H9 (cell line): Measurements from ENCODE around the gene CFAP298. TPM values are rescaled to one million over a fixed set of nuclear protein-coding genes. Genes with fewer than 3 reads are reported as not detected.

Source experiments
- DNase-seq: peaks from one replicate; pipeline ENCODE4 v3.0.0-alpha.2; 2017
- H2AFZ ChIP-seq: one replicate; pipeline ENCODE4 v1.6.1; 2013; ENCODE audit warnings: mild to moderate bottlenecking, low read length, control low read depth, moderate library complexity
- H2AK5ac ChIP-seq: 2 replicates; pipeline ENCODE4 v1.6.1; 2013; ENCODE audit warnings: low read length, control low read depth, mixed read lengths; ENCODE audit not compliant: insufficient read length
- H2BK120ac ChIP-seq: one replicate; pipeline ENCODE4 v1.6.1; 2013; ENCODE audit warnings: low read depth, mild to moderate bottlenecking, low read length, control low read depth, inconsistent platforms; ENCODE audit not compliant: poor library complexity, severe bottlenecking
- H2BK12ac ChIP-seq: 2 replicates; pipeline ENCODE4 v1.6.1; 2013; ENCODE audit warnings: low read length, control low read depth, mixed read lengths, low read depth; ENCODE audit not compliant: insufficient read length
- H2BK15ac ChIP-seq: 2 replicates; pipeline ENCODE4 v1.6.1; 2013; ENCODE audit warnings: low read depth, low read length, control low read depth
- H2BK20ac ChIP-seq: one replicate; pipeline ENCODE4 v1.6.1; 2013; ENCODE audit warnings: low read depth, mild to moderate bottlenecking, low read length, control low read depth, inconsistent platforms; ENCODE audit not compliant: poor library complexity, severe bottlenecking
- H2BK5ac ChIP-seq: 2 replicates; pipeline ENCODE4 v1.6.1; 2013; ENCODE audit warnings: low read length, control low read depth, mixed read lengths; ENCODE audit not compliant: insufficient read length
- H3K14ac ChIP-seq: 2 replicates; pipeline ENCODE4 v1.6.1; 2013; ENCODE audit warnings: low read length, control low read depth; ENCODE audit not compliant: insufficient read depth
- H3K18ac ChIP-seq: 2 replicates; pipeline ENCODE4 v1.6.1; 2013; ENCODE audit warnings: low read depth, mild to moderate bottlenecking, mixed read lengths, low read length, control low read depth; ENCODE audit not compliant: insufficient read length
- H3K23ac ChIP-seq: 2 replicates; pipeline ENCODE4 v1.6.1; 2013; ENCODE audit warnings: low read length, control low read depth, mixed read lengths, low read depth; ENCODE audit not compliant: insufficient read length
- H3K23me2 ChIP-seq: 2 replicates; pipeline ENCODE4 v1.6.1; 2013; ENCODE audit warnings: low read depth, mild to moderate bottlenecking, mixed read lengths, low read length, control low read depth; ENCODE audit not compliant: insufficient read length, poor library complexity, severe bottlenecking
- H3K27ac ChIP-seq: 2 replicates; pipeline ENCODE4 v1.5.1; 2013; ENCODE audit warnings: low read length, control low read depth, mixed read lengths, low read depth; ENCODE audit not compliant: insufficient read length
- H3K27me3 ChIP-seq: 2 replicates; pipeline ENCODE4 v1.6.1; 2013; ENCODE audit warnings: low read length, control low read depth, inconsistent platforms; ENCODE audit not compliant: insufficient read depth
- H3K4ac ChIP-seq: 2 replicates; pipeline ENCODE4 v1.6.1; 2013; ENCODE audit warnings: low read depth, mild to moderate bottlenecking, control low read depth, inconsistent platforms, low read length, moderate library complexity
- H3K4me1 ChIP-seq: 2 replicates; pipeline ENCODE4 v1.6.1; 2013; ENCODE audit warnings: low read length, control low read depth, inconsistent platforms; ENCODE audit not compliant: insufficient read depth
- H3K4me2 ChIP-seq: 2 replicates; pipeline ENCODE4 v1.6.1; 2013; ENCODE audit warnings: low read length, control low read depth, mixed read lengths; ENCODE audit not compliant: insufficient read length, insufficient read depth
- H3K56ac ChIP-seq: 2 replicates; pipeline ENCODE4 v1.6.1; 2013; ENCODE audit warnings: low read depth, mild to moderate bottlenecking, mixed read lengths, low read length, control low read depth; ENCODE audit not compliant: insufficient read length
- H3K79me1 ChIP-seq: 2 replicates; pipeline ENCODE4 v1.6.1; 2013; ENCODE audit warnings: low read depth, mild to moderate bottlenecking, moderate library complexity, low read length, control low read depth, inconsistent platforms; ENCODE audit not compliant: insufficient read depth, poor library complexity, severe bottlenecking
- H3K79me2 ChIP-seq: 2 replicates; pipeline ENCODE4 v1.6.1; 2013; ENCODE audit warnings: low read length, control low read depth, inconsistent platforms; ENCODE audit not compliant: insufficient read depth
- H3K9ac ChIP-seq: 2 replicates; pipeline ENCODE4 v1.6.1; 2013; ENCODE audit warnings: low read length, control low read depth, mixed read lengths; ENCODE audit not compliant: insufficient read length; ENCODE audit errors: extremely low read depth
- H3K9me3 ChIP-seq: one replicate; pipeline ENCODE4 v1.6.1; 2013; ENCODE audit warnings: low read depth, low read length, inconsistent platforms; ENCODE audit not compliant: control insufficient read depth
- H3T11ph ChIP-seq: one replicate; pipeline ENCODE4 v1.6.1; 2013; ENCODE audit warnings: mild to moderate bottlenecking, low read length, control low read depth, inconsistent platforms
- H4K20me1 ChIP-seq: one replicate; pipeline ENCODE4 v1.6.1; 2013; ENCODE audit not compliant: control insufficient read depth, insufficient read length, insufficient read depth
- H4K5ac ChIP-seq: 2 replicates; pipeline ENCODE4 v1.6.1; 2013; ENCODE audit warnings: low read depth, mild to moderate bottlenecking, mixed read lengths, low read length, control low read depth; ENCODE audit not compliant: insufficient read length
- H4K8ac ChIP-seq: replicated peaks from 2 replicates; pipeline ENCODE4 v1.6.1; 2013; ENCODE audit warnings: low read length, control low read depth, mixed read lengths, low read depth; ENCODE audit not compliant: insufficient read length
- H4K91ac ChIP-seq: 2 replicates; pipeline ENCODE4 v1.6.1; 2013; ENCODE audit warnings: low read depth, mild to moderate bottlenecking, moderate library complexity, mixed read lengths, low read length, control low read depth; ENCODE audit not compliant: insufficient read length
- H3K27ac Mint-ChIP-seq, 3 experiments: 2 replicates in 2 of 3; 3 replicates in 1 of 3; pipeline ENCODE4 v1.8.0; 2020 to 2021; ENCODE audit warnings: mixed read lengths in 3 of 3, mild to moderate bottlenecking in 1 of 3, moderate library complexity in 1 of 3
- H3K27me3 Mint-ChIP-seq: 2 replicates; pipeline ENCODE4 v1.8.0; 2021; ENCODE audit warnings: low read depth, mild to moderate bottlenecking, moderate library complexity, mixed read lengths
- H3K36me3 Mint-ChIP-seq, 3 experiments: 2 replicates in 2 of 3; 3 replicates in 1 of 3; pipeline ENCODE4 v1.8.0; 2020 to 2021; ENCODE audit warnings: low read depth in 3 of 3, mixed read lengths in 3 of 3; ENCODE audit not compliant: insufficient read depth in 1 of 3
- H3K4me1 Mint-ChIP-seq, 2 experiments: 2 replicates each; pipeline ENCODE4 v1.8.0; 2020; ENCODE audit warnings: mixed read lengths in 2 of 2
- H3K4me3 Mint-ChIP-seq, 2 experiments: 2 replicates in 1 of 2; 3 replicates in 1 of 2; pipeline ENCODE4 v1.8.0; 2020 to 2021; ENCODE audit warnings: mild to moderate bottlenecking in 2 of 2, mixed read lengths in 2 of 2, moderate library complexity in 1 of 2
- H3K9me3 Mint-ChIP-seq, 2 experiments: 2 replicates in 1 of 2; 3 replicates in 1 of 2; pipeline ENCODE4 v1.8.0; 2020; ENCODE audit warnings: mild to moderate bottlenecking in 2 of 2, mixed read lengths in 2 of 2, moderate library complexity in 1 of 2
- WGBS: extraction: QIAGEN DNeasy Blood & Tissue Kit; methylation state at CpG from one replicate; pipeline ENCODE4 v1.1.7; 2013; ENCODE audit warnings: missing lambda C conversion rate, low lambda C conversion rate, mixed read lengths; ENCODE audit not compliant: insufficient read length; ENCODE audit errors: extremely low coverage; 5-methylcytosine and 5-hydroxymethylcytosine counted together
- total RNA-seq: library from RNA; stranded (reverse); gene quantifications from 2 replicates; pipeline ENCODE4 v1.2.1, GENCODE V29; 2021
- TF ChIP-seq, protein P1 (sequence below): fragments of 200-600 bp; sonication (generic); conservative IDR thresholded peaks from 3 replicates; pipeline ENCODE4 v1.8.0; 2021; ENCODE audit warnings: antibody characterized with exemption, mild to moderate bottlenecking

Gene CFAP298
- total RNA-seq, 1 experiment from 2014 or later: 81.8 TPM

- Histone ChIP-seq H3K23ac (no peak overlapping the region), H3K27ac (no peak overlapping the region)
Observed at GRCh38 chr21:32641710-32642698, 29.8 kb upstream of the CFAP298 start.

More at GRCh38 chr21:32641710-32642698, 29.8 kb upstream of the CFAP298 start:
- TF ChIP-seq, protein P1, sequence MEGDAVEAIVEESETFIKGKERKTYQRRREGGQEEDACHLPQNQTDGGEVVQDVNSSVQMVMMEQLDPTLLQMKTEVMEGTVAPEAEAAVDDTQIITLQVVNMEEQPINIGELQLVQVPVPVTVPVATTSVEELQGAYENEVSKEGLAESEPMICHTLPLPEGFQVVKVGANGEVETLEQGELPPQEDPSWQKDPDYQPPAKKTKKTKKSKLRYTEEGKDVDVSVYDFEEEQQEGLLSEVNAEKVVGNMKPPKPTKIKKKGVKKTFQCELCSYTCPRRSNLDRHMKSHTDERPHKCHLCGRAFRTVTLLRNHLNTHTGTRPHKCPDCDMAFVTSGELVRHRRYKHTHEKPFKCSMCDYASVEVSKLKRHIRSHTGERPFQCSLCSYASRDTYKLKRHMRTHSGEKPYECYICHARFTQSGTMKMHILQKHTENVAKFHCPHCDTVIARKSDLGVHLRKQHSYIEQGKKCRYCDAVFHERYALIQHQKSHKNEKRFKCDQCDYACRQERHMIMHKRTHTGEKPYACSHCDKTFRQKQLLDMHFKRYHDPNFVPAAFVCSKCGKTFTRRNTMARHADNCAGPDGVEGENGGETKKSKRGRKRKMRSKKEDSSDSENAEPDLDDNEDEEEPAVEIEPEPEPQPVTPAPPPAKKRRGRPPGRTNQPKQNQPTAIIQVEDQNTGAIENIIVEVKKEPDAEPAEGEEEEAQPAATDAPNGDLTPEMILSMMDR: no peak
- H4K20me1 ChIP-seq: no peaks in the 10 kb centered on the region
- Mint-ChIP-seq H3K9me3 (no peaks in the 10 kb centered on the region), H3K27ac (no peak overlapping the region), H3K36me3 (peaks cover 0 to 6% (median 5%) of the 10 kb centered on the region in 3 experiments; a peak in 2 of 7 replicates), H3K4me3 (no peak overlapping the region), H3K27me3 (no peaks in the 10 kb centered on the region), H3K4me1 (peaks cover 15 to 17% of the 10 kb centered on the region in 2 experiments)
- no peak overlapping the region for H3T11ph ChIP-seq
- H2AK5ac ChIP-seq: no peak overlapping the region
- H3K56ac ChIP-seq: no peak overlapping the region
- H4K91ac ChIP-seq: no peak overlapping the region
- no peak overlapping the region for H2BK120ac ChIP-seq
- H2BK12ac ChIP-seq: no peak overlapping the region
- no peak overlapping the region for H2BK5ac ChIP-seq
- H4K5ac ChIP-seq: no peak overlapping the region
- no peaks in the 10 kb centered on the region for H3K79me2 ChIP-seq
- no peaks in the 10 kb centered on the region for H3K9me3 ChIP-seq
- no peaks in the 10 kb centered on the region for H3K79me1 ChIP-seq
- WGBS: 100% methylated on average over 1 of the region's 10 CpGs
- no peak overlapping the region for H2BK20ac ChIP-seq
- H2AFZ ChIP-seq: no peak overlapping the region
- H3K9ac ChIP-seq: no peak overlapping the region
- no peaks in the 10 kb centered on the region for H3K4me1 ChIP-seq
- H4K8ac ChIP-seq: no peak overlapping the region
- H3K18ac ChIP-seq: no peak overlapping the region
- H2BK15ac ChIP-seq: no peak overlapping the region
- no peak for DNase-seq
- peaks cover 2% of the 10 kb centered on the region for H3K23me2 ChIP-seq
- H3K4ac ChIP-seq: no peak overlapping the region
- H3K4me2 ChIP-seq: no peak overlapping the region
- H3K14ac ChIP-seq: no peak overlapping the region
- H3K27me3 ChIP-seq: no peaks in the 10 kb centered on the region
